C4-2B (cell line): ENCODE data around the gene CFAP90.

ENCODE experiments used
- H3K27ac ChIP-seq: fragments of 450-650 bp; 2 replicates; pipeline ENCODE4 v1.5.1; 2017
- ZFX ChIP-seq: fragments of 450-650 bp; IDR thresholded peaks from 2 replicates; pipeline ENCODE4 v1.6.1; 2017
- TF ChIP-seq, protein P1 (sequence below): fragments of 450-650 bp; conservative IDR thresholded peaks from 2 replicates; pipeline ENCODE4 v1.5.1; 2017; ENCODE audit warnings: mild to moderate bottlenecking

CFAP90 gene

DNA sequence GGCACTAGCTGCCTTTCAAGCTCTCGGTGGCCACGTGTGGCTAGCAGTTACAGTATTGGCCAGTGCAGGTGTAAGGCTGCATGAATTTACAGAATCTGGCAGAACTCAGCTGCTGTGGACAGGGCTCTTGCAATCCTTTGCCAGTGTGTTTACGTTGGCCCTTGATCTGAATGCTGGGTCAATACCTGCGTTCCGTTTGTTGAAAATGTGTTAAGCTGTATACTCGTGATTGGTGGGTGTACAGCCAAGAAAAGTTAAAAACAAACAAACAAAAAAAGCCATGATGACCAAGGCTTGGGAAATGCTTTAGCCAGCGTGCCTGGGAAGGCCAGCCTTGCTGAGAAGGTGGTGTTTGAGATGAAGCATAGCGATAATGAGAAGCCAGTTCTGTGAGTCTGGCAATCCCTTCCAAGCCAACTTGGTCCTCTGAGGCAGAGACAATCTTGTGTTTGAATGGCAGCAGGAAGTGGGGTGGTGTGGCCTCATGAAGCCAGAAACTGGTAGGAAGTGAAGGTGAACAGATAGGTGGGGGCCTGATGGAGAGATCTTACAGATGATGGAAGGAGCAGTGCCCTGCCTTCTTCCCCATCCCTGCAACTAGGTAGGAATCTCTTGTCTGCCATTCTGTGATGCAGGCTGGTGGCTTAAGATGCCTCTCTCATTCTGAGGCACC is 820 bp upstream of the CFAP90 start:
- no peak for TF ChIP-seq ZFX
- TF ChIP-seq, protein P1, sequence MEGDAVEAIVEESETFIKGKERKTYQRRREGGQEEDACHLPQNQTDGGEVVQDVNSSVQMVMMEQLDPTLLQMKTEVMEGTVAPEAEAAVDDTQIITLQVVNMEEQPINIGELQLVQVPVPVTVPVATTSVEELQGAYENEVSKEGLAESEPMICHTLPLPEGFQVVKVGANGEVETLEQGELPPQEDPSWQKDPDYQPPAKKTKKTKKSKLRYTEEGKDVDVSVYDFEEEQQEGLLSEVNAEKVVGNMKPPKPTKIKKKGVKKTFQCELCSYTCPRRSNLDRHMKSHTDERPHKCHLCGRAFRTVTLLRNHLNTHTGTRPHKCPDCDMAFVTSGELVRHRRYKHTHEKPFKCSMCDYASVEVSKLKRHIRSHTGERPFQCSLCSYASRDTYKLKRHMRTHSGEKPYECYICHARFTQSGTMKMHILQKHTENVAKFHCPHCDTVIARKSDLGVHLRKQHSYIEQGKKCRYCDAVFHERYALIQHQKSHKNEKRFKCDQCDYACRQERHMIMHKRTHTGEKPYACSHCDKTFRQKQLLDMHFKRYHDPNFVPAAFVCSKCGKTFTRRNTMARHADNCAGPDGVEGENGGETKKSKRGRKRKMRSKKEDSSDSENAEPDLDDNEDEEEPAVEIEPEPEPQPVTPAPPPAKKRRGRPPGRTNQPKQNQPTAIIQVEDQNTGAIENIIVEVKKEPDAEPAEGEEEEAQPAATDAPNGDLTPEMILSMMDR, result no peak
- H3K27ac ChIP-seq, result peak overlapping the region; percentile 45

DNA sequence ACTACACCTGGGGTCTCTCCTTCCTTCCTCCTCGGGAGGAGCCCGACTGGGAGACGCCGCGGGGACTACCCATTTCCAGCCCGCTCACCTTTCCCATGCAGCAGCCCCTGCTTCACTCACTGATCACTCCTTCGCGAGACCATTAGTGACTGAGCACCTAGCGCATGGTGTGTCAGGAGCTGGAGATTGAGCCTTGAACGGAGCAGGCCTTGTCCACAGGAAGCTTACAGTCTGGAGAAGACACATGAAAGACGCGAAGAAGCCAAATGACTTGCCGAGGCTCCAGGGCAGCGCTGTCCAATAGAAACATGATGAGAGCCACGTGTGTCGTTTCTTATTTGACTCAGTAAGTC is 283 bp upstream of the CFAP90 start:
- TF ChIP-seq ZFX, result no peak
- TF ChIP-seq, protein P1, result no peak
- peak overlapping the region; percentile 45 for H3K27ac ChIP-seq

DNA sequence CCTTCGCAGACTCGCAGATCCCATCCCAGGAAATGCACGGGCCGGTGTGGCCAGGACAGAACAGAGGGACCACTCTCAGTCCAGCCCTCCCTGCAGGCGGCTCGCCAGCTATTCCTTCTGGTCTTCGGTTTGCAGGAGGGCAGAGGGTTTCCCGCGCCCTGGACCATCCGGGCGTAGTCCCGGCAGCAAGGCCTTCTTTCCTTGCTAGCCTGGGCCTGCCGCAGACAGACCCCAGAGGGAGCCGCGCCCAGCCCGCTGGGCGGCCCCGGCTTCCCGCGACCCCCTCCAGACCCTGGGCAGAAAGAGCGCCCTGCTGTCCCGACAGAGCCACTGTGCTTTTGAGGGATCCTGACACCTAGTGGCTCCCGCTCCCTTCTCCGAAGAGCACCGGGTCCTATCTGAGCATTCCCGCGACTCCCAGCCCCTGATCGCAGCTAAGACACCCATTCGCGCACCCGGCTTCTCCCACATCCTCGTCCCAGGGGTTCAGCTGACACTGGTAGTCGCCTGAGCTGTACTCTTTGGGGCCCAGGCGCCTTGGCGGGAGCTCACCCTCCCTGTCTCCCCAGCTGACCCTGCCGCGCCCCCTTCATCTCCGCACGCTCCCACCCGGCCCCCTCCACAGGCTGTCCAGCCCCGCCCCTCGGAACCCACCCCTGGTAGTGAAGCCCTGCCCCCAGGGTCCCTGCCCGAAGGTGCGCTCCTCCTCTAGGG is 1.1 kb downstream of the CFAP90 start:
- no peak overlapping the region for H3K27ac ChIP-seq
- TF ChIP-seq ZFX, result no peak
- TF ChIP-seq, protein P1, result no peak

DNA sequence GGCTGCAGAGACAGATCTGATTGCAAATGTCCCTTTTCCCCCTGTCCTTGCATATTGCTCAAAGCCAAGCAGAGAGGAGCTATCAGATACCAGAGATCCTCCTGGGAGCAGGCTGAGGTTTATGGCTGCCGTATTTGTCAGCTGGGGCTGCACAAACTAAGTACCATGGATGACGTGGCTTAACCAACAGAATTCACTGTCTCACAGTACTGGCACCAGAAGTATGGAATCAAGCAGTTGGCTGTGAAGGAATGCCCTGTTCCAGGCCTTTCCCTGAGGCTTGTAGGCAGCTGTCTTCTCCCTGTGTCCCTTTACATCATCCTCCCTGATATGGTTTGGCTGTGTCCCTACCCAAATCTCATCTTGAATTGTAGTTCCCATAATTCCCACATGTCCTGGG is 2.6 kb downstream of the CFAP90 start:
- TF ChIP-seq ZFX, result no peak
- TF ChIP-seq, protein P1, result no peak
- H3K27ac ChIP-seq, result no peak overlapping the region

DNA sequence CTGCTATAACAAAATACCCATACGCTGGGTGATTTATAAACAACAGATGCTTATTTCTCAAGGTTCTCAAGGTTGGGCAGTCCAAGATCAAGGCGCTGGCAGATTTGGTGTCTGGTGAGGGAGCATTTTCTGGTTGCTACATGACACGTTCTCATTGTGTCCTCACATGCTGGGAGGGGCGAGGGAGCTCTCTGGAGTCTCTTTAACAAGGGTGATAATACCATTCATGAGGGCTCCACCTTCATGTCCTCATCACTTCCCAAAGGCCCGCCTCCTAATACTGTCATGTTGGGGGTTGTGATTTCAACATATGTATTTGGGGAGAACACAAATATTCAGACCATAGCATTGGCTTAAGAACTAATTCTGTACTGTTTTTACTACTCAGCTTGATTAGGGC is 4.6 kb downstream of the CFAP90 start:
- TF ChIP-seq, protein P1, result no peak
- no peak for TF ChIP-seq ZFX
- no peak overlapping the region for H3K27ac ChIP-seq

DNA sequence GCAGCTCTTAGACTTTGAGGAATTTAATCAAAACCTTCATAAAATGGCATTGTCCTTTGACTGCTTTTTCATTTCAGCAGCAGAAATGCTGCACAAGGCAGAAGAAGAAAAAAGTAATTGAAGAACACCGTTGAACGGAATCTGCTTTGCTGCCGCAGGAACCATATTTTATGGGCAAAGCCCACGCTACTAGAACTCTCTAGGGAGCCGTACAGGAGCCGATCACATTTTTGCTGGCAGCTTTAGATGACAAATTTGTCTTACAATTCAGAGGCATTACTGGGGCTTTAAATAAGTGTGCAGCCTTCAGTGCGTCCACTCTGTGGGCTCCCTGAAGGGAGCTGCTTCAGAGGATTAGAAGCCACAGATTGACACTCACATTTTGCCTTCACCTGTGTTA is 5.4 kb downstream of the CFAP90 start:
- TF ChIP-seq, protein P1, result no peak
- TF ChIP-seq ZFX, result no peak
- no peak overlapping the region for H3K27ac ChIP-seq

DNA sequence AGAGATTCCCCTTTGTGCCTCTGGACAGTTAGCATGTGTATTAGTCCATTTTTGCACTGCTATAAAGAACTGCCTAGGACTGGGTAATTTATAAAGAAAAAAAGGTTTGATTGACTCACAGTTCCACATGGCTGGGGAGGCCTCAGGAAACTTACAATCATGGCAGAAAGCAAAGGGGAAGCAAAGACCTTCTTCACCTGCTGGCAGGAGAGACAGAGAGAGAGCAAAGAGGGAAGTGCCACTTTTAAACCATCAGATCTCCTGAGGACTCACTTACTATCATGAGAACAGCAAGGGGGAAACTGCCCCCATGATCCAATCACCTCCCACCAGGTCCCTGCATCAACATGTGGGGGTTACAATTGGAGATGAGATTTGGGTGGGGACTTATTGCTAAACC is 6.0 kb downstream of the CFAP90 start:
- H3K27ac ChIP-seq, result no peak overlapping the region
- TF ChIP-seq, protein P1, result no peak
- no peak for TF ChIP-seq ZFX
